Endodermal cell (in vitro differentiated cells): Measurements from ENCODE around the gene CTSS. TPM values are rescaled to one million over a fixed set of nuclear protein-coding genes. Genes with fewer than 3 reads are reported as not detected.
"Not testable (repeated sequence)": the region's sequence is repeated elsewhere in the genome, so short reads cannot be mapped to it uniquely, and the experiment has no call there.

Source experiments
- DNase-seq: peaks from one replicate; pipeline ENCODE4 v3.0.0-alpha.2; 2017
- H3K27ac ChIP-seq: 2 replicates; pipeline ENCODE4 v1.5.1; 2013; ENCODE audit warnings: mild to moderate bottlenecking, low read depth, low read length, moderate library complexity
- H3K27me3 ChIP-seq: 2 replicates; pipeline ENCODE4 v1.6.1; 2013; ENCODE audit warnings: mild to moderate bottlenecking, low read length, moderate library complexity; ENCODE audit not compliant: insufficient read depth, control insufficient read depth, poor library complexity, severe bottlenecking
- H3K36me3 ChIP-seq: 2 replicates; pipeline ENCODE4 v1.7.0; 2013; ENCODE audit warnings: mild to moderate bottlenecking, low read length, moderate library complexity; ENCODE audit not compliant: control insufficient read depth, insufficient read depth
- H3K4me1 ChIP-seq: one replicate; pipeline ENCODE4 v1.7.0; 2013; ENCODE audit warnings: low read length; ENCODE audit not compliant: control insufficient read depth, insufficient read depth
- H3K4me3 ChIP-seq: 2 replicates; pipeline ENCODE4 v1.5.1; 2013; ENCODE audit warnings: mild to moderate bottlenecking, low read length, moderate library complexity
- H3K9ac ChIP-seq: 2 replicates; pipeline ENCODE4 v1.6.1; 2013; ENCODE audit warnings: mild to moderate bottlenecking, low read length, moderate library complexity; ENCODE audit not compliant: poor library complexity, severe bottlenecking; ENCODE audit errors: extremely low read depth
- H3K9me3 ChIP-seq: 2 replicates; pipeline ENCODE4 v1.6.1; 2013; ENCODE audit warnings: mild to moderate bottlenecking, low read length, moderate library complexity; ENCODE audit not compliant: control insufficient read depth
- H3K27ac Mint-ChIP-seq: 2 replicates; pipeline ENCODE4 v1.8.0; 2020; ENCODE audit warnings: mixed read lengths
- H3K27me3 Mint-ChIP-seq: 2 replicates; pipeline ENCODE4 v1.8.0; 2021; ENCODE audit warnings: mild to moderate bottlenecking, mixed read lengths; ENCODE audit not compliant: insufficient read depth
- H3K36me3 Mint-ChIP-seq: 2 replicates; pipeline ENCODE4 v1.8.0; 2020; ENCODE audit warnings: low read depth, mixed read lengths
- H3K4me1 Mint-ChIP-seq: 2 replicates; pipeline ENCODE4 v1.8.0; 2020; ENCODE audit warnings: mixed read lengths
- H3K4me3 Mint-ChIP-seq: 2 replicates; pipeline ENCODE4 v1.8.0; 2020; ENCODE audit warnings: mild to moderate bottlenecking, moderate library complexity, mixed read lengths
- H3K9me3 Mint-ChIP-seq: 2 replicates; pipeline ENCODE4 v1.8.0; 2020; ENCODE audit warnings: mild to moderate bottlenecking, mixed read lengths
- CTCF ChIP-seq: fragments of 200-600 bp; sonication (generic); conservative IDR thresholded peaks from 2 replicates; pipeline ENCODE4 v1.5.0; 2021; ENCODE audit warnings: antibody characterized with exemption, mild to moderate bottlenecking
- WGBS, 2 experiments: methylation state at CpG; one replicate each; pipeline versions ENCODE4 v1.1.5 to v1.1.7; 2013; ENCODE audit warnings: missing lambda C conversion rate in 2 of 2, mixed read lengths in 1 of 2; ENCODE audit not compliant: insufficient coverage in 1 of 2, insufficient read length in 1 of 2; 5-methylcytosine and 5-hydroxymethylcytosine counted together
- total RNA-seq, 2 donors: library from RNA; stranded (reverse); fragmentation: NEBNext Ultra II Directional in 1 of 2; extraction: Animal tissue kit (Norgen Biotek cat#: 25700) in 1 of 2; gene quantifications; 2 replicates in 1 of 2; 3 replicates in 1 of 2; pipeline ENCODE4 v1.2.1, GENCODE V29; 2021

Gene CTSS
- total RNA-seq, 2 donors from 2014 or later: not detected

- 78 to 89% methylated on average over 4 to 8 of the region's 11 CpGs for WGBS, 2 experiments
- Histone ChIP-seq H3K27me3 (no peaks in the 10 kb centered on the region), H3K4me3 (no peak overlapping the region), H3K27ac (no peak overlapping the region), H3K36me3 (no peaks in the 10 kb centered on the region), H3K9me3 (peaks cover 2% of the 10 kb centered on the region), H3K4me1 (no peaks in the 10 kb centered on the region), H3K9ac (no peak overlapping the region)
- Mint-ChIP-seq H3K4me1 (peaks cover 1% of the 10 kb centered on the region), H3K27me3 (no peaks in the 10 kb centered on the region), H3K36me3 (no peaks in the 10 kb centered on the region), H3K4me3 (no peak overlapping the region), H3K9me3 (peaks cover 7% of the 10 kb centered on the region), H3K27ac (no peak overlapping the region)
- no peak for TF ChIP-seq CTCF
- no peak for DNase-seq
Observed at GRCh38 chr1:150718225-150718891, 47.2 kb downstream of the CTSS start.

GRCh38 chr1:150709031-150709430, 56.5 kb downstream of the CTSS start:
- not testable (repeated sequence) for H3K36me3 Mint-ChIP-seq
- H3K4me1 Mint-ChIP-seq: peaks cover 23% of the 10 kb centered on the region

GRCh38 chr1:150708595-150708994, 57.0 kb downstream of the CTSS start:
- TF ChIP-seq CTCF: no peak
- Histone ChIP-seq H3K9ac (no peak overlapping the region), H3K27me3 (no peaks in the 10 kb centered on the region), H3K36me3 (no peaks in the 10 kb centered on the region), H3K27ac (no peak overlapping the region), H3K4me3 (no peak overlapping the region), H3K9me3 (no peaks in the 10 kb centered on the region), H3K4me1 (no peaks in the 10 kb centered on the region)
- H3K4me3 Mint-ChIP-seq: no peak overlapping the region
- no peaks in the 10 kb centered on the region for H3K9me3 Mint-ChIP-seq
- no peak overlapping the region for H3K27ac Mint-ChIP-seq
- no peak for DNase-seq
- 100% methylated on average over 1 of the region's 2 CpGs; no CpG with 5 or more reads in 1 of the 2 experiments for WGBS, 2 experiments
- peaks cover 23% of the 10 kb centered on the region for H3K4me1 Mint-ChIP-seq
- no peaks in the 10 kb centered on the region for H3K27me3 Mint-ChIP-seq
- H3K36me3 Mint-ChIP-seq: no peaks in the 10 kb centered on the region

More at GRCh38 chr1:150709031-150709430, 56.5 kb downstream of the CTSS start:
- H3K27me3 ChIP-seq, H3K27ac ChIP-seq, H3K4me3 Mint-ChIP-seq, H3K9ac ChIP-seq, H3K9me3 ChIP-seq, H3K4me3 ChIP-seq, H3K9me3 Mint-ChIP-seq, H3K4me1 ChIP-seq, H3K27me3 Mint-ChIP-seq, H3K27ac Mint-ChIP-seq, H3K36me3 ChIP-seq, DNase-seq: not testable (repeated sequence)
- 85% methylated on average over 1 of the region's 1 CpG; no CpG with 5 or more reads in 1 of the 2 experiments for WGBS, 2 experiments
